Gastrocnemius medialis (tissue), 4 donors: Measurements from ENCODE around the gene TF.

Experiments
- POLR2A ChIP-seq, 2 donors: fragments of 450-650 bp; IDR thresholded peaks; one replicate each; pipeline ENCODE4 v1.6.1; 2017; ENCODE audit warnings: antibody characterized with exemption in 2 of 2, mild to moderate bottlenecking in 2 of 2, moderate library complexity in 2 of 2
- TF ChIP-seq, protein P1 (sequence below), 5 experiments: fragments of 450-650 bp in 3 of 5; fragments of 200-600 bp in 2 of 5; sonication (generic) in 2 of 5; IDR thresholded peaks in 4 of 5; conservative IDR thresholded peaks in 1 of 5; 1 replicate in 4 of 5; 2 replicates in 1 of 5; pipeline ENCODE4 v1.5.1; 2016 to 2019; ENCODE audit warnings: antibody characterized with exemption in 5 of 5, mild to moderate bottlenecking in 3 of 5, moderate library complexity in 3 of 5

DNA sequence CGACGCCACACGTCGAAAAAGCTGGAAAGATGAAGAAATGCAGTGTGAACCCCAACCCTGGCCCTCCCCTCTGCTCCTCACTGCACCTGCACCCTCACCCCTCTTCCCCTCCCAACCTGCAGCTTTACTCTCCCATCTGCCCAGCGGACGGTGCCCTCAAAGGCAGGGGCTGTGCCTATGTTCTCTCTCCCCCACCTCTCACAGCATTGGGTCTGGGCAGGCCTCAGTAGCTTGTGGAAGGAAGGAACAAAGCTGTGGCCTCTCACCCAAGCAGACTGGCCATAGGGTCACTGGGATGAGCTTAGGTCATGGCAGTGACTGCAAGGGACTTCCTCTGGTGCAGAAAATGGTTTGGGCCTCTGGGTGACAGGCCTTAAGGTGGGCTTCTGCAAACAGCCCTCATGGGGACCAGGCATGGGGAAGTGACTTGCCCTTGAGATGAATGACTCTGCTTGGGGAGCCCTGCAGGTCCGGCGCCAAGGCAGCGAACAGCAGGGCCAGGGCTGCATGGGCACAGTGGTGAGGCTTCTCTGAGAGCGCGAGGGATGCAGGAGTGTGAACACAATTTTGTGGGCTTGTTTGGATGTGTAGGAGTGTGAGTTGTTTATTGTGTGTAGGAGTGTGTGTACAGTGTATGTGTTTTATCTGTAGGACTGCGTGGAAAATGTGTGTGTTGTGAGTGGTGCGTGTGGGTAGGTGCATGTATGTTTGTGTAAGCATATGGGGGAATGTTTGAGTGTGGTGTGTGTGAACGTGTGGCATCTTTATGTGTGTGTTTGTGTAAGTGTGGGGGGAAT lies 88.6 kb downstream of the TF start:
- TF ChIP-seq, protein P1, sequence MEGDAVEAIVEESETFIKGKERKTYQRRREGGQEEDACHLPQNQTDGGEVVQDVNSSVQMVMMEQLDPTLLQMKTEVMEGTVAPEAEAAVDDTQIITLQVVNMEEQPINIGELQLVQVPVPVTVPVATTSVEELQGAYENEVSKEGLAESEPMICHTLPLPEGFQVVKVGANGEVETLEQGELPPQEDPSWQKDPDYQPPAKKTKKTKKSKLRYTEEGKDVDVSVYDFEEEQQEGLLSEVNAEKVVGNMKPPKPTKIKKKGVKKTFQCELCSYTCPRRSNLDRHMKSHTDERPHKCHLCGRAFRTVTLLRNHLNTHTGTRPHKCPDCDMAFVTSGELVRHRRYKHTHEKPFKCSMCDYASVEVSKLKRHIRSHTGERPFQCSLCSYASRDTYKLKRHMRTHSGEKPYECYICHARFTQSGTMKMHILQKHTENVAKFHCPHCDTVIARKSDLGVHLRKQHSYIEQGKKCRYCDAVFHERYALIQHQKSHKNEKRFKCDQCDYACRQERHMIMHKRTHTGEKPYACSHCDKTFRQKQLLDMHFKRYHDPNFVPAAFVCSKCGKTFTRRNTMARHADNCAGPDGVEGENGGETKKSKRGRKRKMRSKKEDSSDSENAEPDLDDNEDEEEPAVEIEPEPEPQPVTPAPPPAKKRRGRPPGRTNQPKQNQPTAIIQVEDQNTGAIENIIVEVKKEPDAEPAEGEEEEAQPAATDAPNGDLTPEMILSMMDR (IDR thresholded peaks at IDR 0.05 in 4 of 5, conservative IDR thresholded peaks at IDR 0.05 in 1 of 5) = no peak
- no peak for TF ChIP-seq POLR2A (IDR thresholded peaks at IDR 0.05)
